SH-SY5Y (cell line): ENCODE measurements around the gene CNNM3.

Experiments used
- GATA2 ChIP-seq: IDR thresholded peaks from 2 replicates; pipeline ENCODE4 v1.6.1; 2011; ENCODE audit warnings: mild to moderate bottlenecking, low read depth, low read length
- GATA3 ChIP-seq: IDR thresholded peaks from 2 replicates; pipeline ENCODE4 v1.6.1; 2011; ENCODE audit warnings: low read depth, mild to moderate bottlenecking, low read length, moderate library complexity

DNA sequence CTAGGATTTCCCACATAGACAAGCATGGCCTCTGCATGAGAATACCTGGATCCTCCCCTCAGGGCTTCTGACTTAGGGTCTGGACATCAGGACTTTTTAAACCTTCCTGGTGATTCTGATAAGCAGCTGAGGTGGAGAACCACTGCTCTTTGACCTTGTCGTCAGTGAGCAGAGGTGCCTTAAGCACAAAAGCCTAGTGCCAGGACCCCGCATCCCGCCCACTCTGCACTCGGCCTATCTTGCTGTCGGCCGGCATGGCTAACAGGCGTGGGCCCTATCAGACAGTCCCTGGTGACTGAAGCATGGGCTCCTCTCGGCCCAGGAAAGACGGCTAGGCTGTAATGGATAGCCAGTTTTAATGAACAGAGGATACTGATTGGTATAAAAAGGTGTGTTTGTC is 21.5 kb downstream of the CNNM3 start:
- TF ChIP-seq GATA2 (no peak), GATA3 (no peak)
